Esophagus squamous epithelium (tissue), 4 donors: ENCODE results near the gene GOLGA1.

Source experiments
- CTCF ChIP-seq, 6 experiments: fragments of 450-650 bp in 4 of 6; fragments of 200-600 bp in 2 of 6; sonication (generic) in 2 of 6; IDR thresholded peaks; one replicate each; pipeline ENCODE4 v1.5.1; 2016 to 2019; ENCODE audit warnings: antibody characterized with exemption in 6 of 6, mild to moderate bottlenecking in 4 of 6, moderate library complexity in 4 of 6
- POLR2A ChIP-seq, 4 donors: fragments of 450-650 bp; IDR thresholded peaks; one replicate each; pipeline ENCODE4 v1.6.1; 2017; ENCODE audit warnings: antibody characterized with exemption in 4 of 4, mild to moderate bottlenecking in 4 of 4, moderate library complexity in 3 of 4

GRCh38 chr9:124940894-124941678 is at the start of gene GOLGA1:
- TF ChIP-seq POLR2A (IDR thresholded peaks at IDR 0.05) (peak in 3 of 4 donors; percentile 65 to 91 (median 85)), CTCF (IDR thresholded peaks at IDR 0.05) (peak in 1 of 6 experiments; percentile 30)
